SK-N-SH (cell line): ENCODE results near the gene HSP90AA1. TPM values are rescaled to one million over a fixed set of nuclear protein-coding genes. Genes with fewer than 3 reads are reported as not detected.

Experiments
- CTCF ChIA-PET: fragments of 300-600, 350-600 bp; formaldehyde crosslinking; extraction: SDS; loops from one replicate; lab custom pipeline; 2021; lab: Yijun Ruan, JAX
- POLR2A ChIA-PET: fragments of 350-600 bp; sonication (Branson Sonifier 250); formaldehyde crosslinking; extraction: SDS; loops from one replicate; lab custom pipeline; 2020; ENCODE audit warnings: antibody characterized with exemption, inconsistent platforms; lab: Yijun Ruan, JAX
- DNase-seq: peaks from one replicate; pipeline ENCODE4 v3.0.0; 2012
- H2AFZ ChIP-seq: fragments of 200-600 bp; sonication (generic); 2 replicates; pipeline ENCODE4 v1.8.1; 2016; ENCODE audit warnings: antibody characterized with exemption, mild to moderate bottlenecking, low read depth
- H3F3A ChIP-seq: fragments of 200-600 bp; sonication (generic); replicated peaks from 2 replicates; pipeline ENCODE3; 2016; ENCODE audit warnings: antibody characterized with exemption, mild to moderate bottlenecking; ENCODE audit not compliant: insufficient read depth
- H3K27ac ChIP-seq, 2 experiments: fragments of 200-500 bp in 1 of 2; fragments of 200-600 bp in 1 of 2; sonication (Bioruptor generic) in 1 of 2; sonication (generic), shearing (Covaris generic) in 1 of 2; 2 replicates each; pipeline versions ENCODE4 v1.5.1 to v1.6.1; 2014 to 2016; ENCODE audit warnings: low read depth in 2 of 2, inconsistent platforms in 1 of 2, low read length in 1 of 2, mild to moderate bottlenecking in 1 of 2, mixed read lengths in 1 of 2
- H3K27me3 ChIP-seq: fragments of 200-600 bp; sonication (generic), shearing (Covaris generic); 2 replicates; pipeline ENCODE4 v1.6.1; 2016; ENCODE audit warnings: mixed run types; ENCODE audit not compliant: insufficient read depth
- H3K36me3 ChIP-seq, 2 experiments: fragments of 200-500 bp in 1 of 2; fragments of 200-600 bp in 1 of 2; sonication (Bioruptor generic) in 1 of 2; sonication (generic) in 1 of 2; replicated peaks in 1 of 2; 2 replicates each; pipeline versions ENCODE3 to v1.5.1; 2014 to 2016; ENCODE audit warnings: low read length in 1 of 2, mild to moderate bottlenecking in 1 of 2; ENCODE audit not compliant: insufficient read depth in 2 of 2, control insufficient read depth in 1 of 2
- H3K4me1 ChIP-seq, 2 experiments: fragments of 200-500 bp in 1 of 2; fragments of 200-600 bp in 1 of 2; sonication (Bioruptor generic) in 1 of 2; sonication (generic), shearing (Covaris generic) in 1 of 2; 2 replicates each; pipeline versions ENCODE4 v1.5.1 to v1.6.1; 2014 to 2016; ENCODE audit warnings: low read depth in 1 of 2, low read length in 1 of 2, mixed run types in 1 of 2; ENCODE audit not compliant: insufficient read depth in 2 of 2, control insufficient read depth in 1 of 2
- H3K4me2 ChIP-seq: fragments of 200-600 bp; sonication (generic), shearing (Covaris generic); 2 replicates; pipeline ENCODE4 v1.6.1; 2017; ENCODE audit warnings: mixed run types
- H3K4me3 ChIP-seq, 2 experiments: fragments of 200-500 bp in 1 of 2; fragments of 200-600 bp in 1 of 2; sonication (Bioruptor generic) in 1 of 2; sonication (generic), shearing (Covaris generic) in 1 of 2; 2 replicates each; pipeline versions ENCODE4 v1.5.1 to v1.8.1; 2014 to 2016; ENCODE audit warnings: low read depth in 2 of 2, inconsistent platforms in 1 of 2, low read length in 1 of 2, mild to moderate bottlenecking in 1 of 2, mixed read lengths in 1 of 2, moderate library complexity in 1 of 2
- H3K79me2 ChIP-seq: fragments of 200-600 bp; sonication (generic); 2 replicates; pipeline ENCODE4 v1.8.1; 2017; ENCODE audit warnings: mild to moderate bottlenecking; ENCODE audit not compliant: insufficient read depth
- H3K9ac ChIP-seq: fragments of 200-600 bp; sonication (generic); 2 replicates; pipeline ENCODE4 v1.6.1; 2017; ENCODE audit warnings: mixed run types
- H3K9me2 ChIP-seq: fragments of 200-600 bp; sonication (generic); 2 replicates; pipeline ENCODE4 v1.6.1; 2017; ENCODE audit warnings: mixed run types
- H3K9me3 ChIP-seq: fragments of 200-600 bp; sonication (generic); 2 replicates; pipeline ENCODE4 v1.6.1; 2017; ENCODE audit warnings: mixed run types, mild to moderate bottlenecking, moderate library complexity
- H4K20me1 ChIP-seq: fragments of 200-600 bp; sonication (generic); 2 replicates; pipeline ENCODE4 v1.6.1; 2017; ENCODE audit warnings: mild to moderate bottlenecking, mixed run types; ENCODE audit not compliant: insufficient read depth
- CHD2 ChIP-seq: fragments of 150-350 bp; IDR thresholded peaks from 2 replicates; pipeline ENCODE4 v1.6.1; 2018; ENCODE audit warnings: low read length; ENCODE audit not compliant: partially characterized antibody
- CTCF ChIP-seq: fragments of 200-600 bp; sonication (generic); IDR thresholded peaks from 2 replicates; pipeline ENCODE4 v1.6.1; 2017; ENCODE audit warnings: antibody characterized with exemption, mild to moderate bottlenecking, moderate library complexity
- ELF1 ChIP-seq: IDR thresholded peaks from 2 replicates; pipeline ENCODE4 v1.4.0; 2012
- EP300 ChIP-seq, 2 experiments: IDR thresholded peaks; 2 replicates each; pipeline versions ENCODE4 v1.4.0 to v1.6.1; 2012; ENCODE audit warnings: borderline replicate concordance in 1 of 2, low read depth in 1 of 2, low read length in 1 of 2
- MAX ChIP-seq: IDR thresholded peaks from 2 replicates; pipeline ENCODE4 v1.4.0; 2012; ENCODE audit warnings: low read depth
- MEF2A ChIP-seq: IDR thresholded peaks from 2 replicates; pipeline ENCODE4 v1.4.0; 2012; ENCODE audit warnings: low read depth, borderline replicate concordance
- NFIC ChIP-seq: IDR thresholded peaks from 2 replicates; pipeline ENCODE4 v1.4.0; 2012; ENCODE audit warnings: borderline replicate concordance
- PBX3 ChIP-seq: IDR thresholded peaks from 2 replicates; pipeline ENCODE4; 2012
- RAD21 ChIP-seq: IDR thresholded peaks from 2 replicates; pipeline ENCODE4 v1.6.1; 2012; ENCODE audit warnings: mild to moderate bottlenecking, low read length
- RCOR1 ChIP-seq: fragments of 150-350 bp; IDR thresholded peaks from 2 replicates; pipeline ENCODE4 v1.6.1; 2017; ENCODE audit warnings: antibody characterized with exemption, low read length
- RFX5 ChIP-seq: IDR thresholded peaks from 2 replicates; pipeline ENCODE4 v1.6.1; 2012; ENCODE audit warnings: mild to moderate bottlenecking, improper control_type of control experiment, low read length
- SIN3A ChIP-seq: IDR thresholded peaks from 2 replicates; pipeline ENCODE4 v1.6.1; 2012; ENCODE audit warnings: low read depth, mild to moderate bottlenecking, low read length, moderate library complexity, borderline replicate concordance
- SMC3 ChIP-seq: IDR thresholded peaks from 2 replicates; pipeline ENCODE4 v1.6.1; 2012; ENCODE audit warnings: low read depth, low read length, improper control_type of control experiment
- TCF12 ChIP-seq: IDR thresholded peaks from 2 replicates; pipeline ENCODE4 v1.4.0; 2012
- TEAD4 ChIP-seq: IDR thresholded peaks from 2 replicates; pipeline ENCODE4 v1.4.0; 2012; ENCODE audit warnings: mild to moderate bottlenecking, borderline replicate concordance; ENCODE audit not compliant: insufficient read depth
- ZBTB33 ChIP-seq: IDR thresholded peaks from 2 replicates; pipeline ENCODE4 v1.4.0; 2012; ENCODE audit warnings: low read depth, borderline replicate concordance
- WGBS: methylation state at CpG from one replicate; pipeline ENCODE4 v1.1.6; 2017; ENCODE audit warnings: low lambda C conversion rate; 5-methylcytosine and 5-hydroxymethylcytosine counted together
- polyA plus RNA-seq, 3 experiments: library from polyadenylated mRNA; depleted of rRNA; stranded (reverse); fragments of >200 nt; gene quantifications; 2 replicates each; pipeline ENCODE4 v1.2.3, GENCODE V29; 2012

HSP90AA1 gene
- polyA plus RNA-seq, 1 of the 3 experiments (the other 2 are of a cell fraction), result 269 TPM

- Histone ChIP-seq H4K20me1 (no peaks in the 10 kb centered on the region), H3K79me2 (no peaks in the 10 kb centered on the region), H3K4me2 (no peak overlapping the region), H2AFZ (no peak overlapping the region), H3F3A (peaks cover 4% of the 10 kb centered on the region), H3K9me2 (no peaks in the 10 kb centered on the region), H3K36me3 (peaks cover 56 to 71% of the 10 kb centered on the region in 2 experiments), H3K4me1 (no peaks in the 10 kb centered on the region), H3K27ac (no peak overlapping the region), H3K4me3 (no peak overlapping the region), H3K9ac (no peak overlapping the region), H3K9me3 (no peaks in the 10 kb centered on the region), H3K27me3 (no peaks in the 10 kb centered on the region)
- CTCF ChIA-PET, result interaction anchor here (0.6 to 2.9 kb wide), 2 partner anchors 9 to 272 kb away, joined by 3 to 8 read pairs; no protein-coding TSS in a partner anchor
- TF ChIP-seq RCOR1 (no peak), ELF1 (no peak), TCF12 (no peak), RAD21 (no peak)
- POLR2A ChIA-PET, result no interaction called here
- DNase-seq, result no peak
- 100% methylated on average over 3 of the region's 13 CpGs for WGBS
Observed at GRCh38 chr14:102044566-102044965, 42.3 kb downstream of the HSP90AA1 start.

GRCh38 chr14:102043251-102044025 is 43.4 kb downstream of the HSP90AA1 start:
- ChIA-PET POLR2A (no interaction called here), CTCF (interaction anchor here (0.9 kb wide), 1 partner anchor 82 kb away, joined by 4 read pairs; no protein-coding TSS in a partner anchor)
- no peaks in the 10 kb centered on the region for H3K9me3 ChIP-seq
- 90% methylated on average over 22 of the region's 22 CpGs for WGBS
- H3K9me2 ChIP-seq, result no peaks in the 10 kb centered on the region
- H2AFZ ChIP-seq, result no peak overlapping the region
- TF ChIP-seq RAD21 (no peak), MEF2A (no peak), SMC3 (no peak), CTCF (no peak), TCF12 (no peak), CHD2 (no peak), EP300 (IDR thresholded peaks at IDR 0.05; ENCODE audit: borderline replicate concordance in 1 of 2, low read depth in 1 of 2, low read length in 1 of 2) (no peak), RFX5 (no peak), SIN3A (no peak), PBX3 (no peak), TEAD4 (no peak), NFIC (no peak), ZBTB33 (no peak), MAX (no peak)
- no peak overlapping the region for H3K27ac ChIP-seq
- no peak overlapping the region for H3K4me2 ChIP-seq
- no peaks in the 10 kb centered on the region for H4K20me1 ChIP-seq
- H3K4me1 ChIP-seq, result no peaks in the 10 kb centered on the region
- H3F3A ChIP-seq, result peaks cover 4% of the 10 kb centered on the region
- H3K27me3 ChIP-seq, result no peaks in the 10 kb centered on the region
- no peak overlapping the region for H3K4me3 ChIP-seq
- H3K9ac ChIP-seq, result no peak overlapping the region
- no peaks in the 10 kb centered on the region for H3K79me2 ChIP-seq
- no peak for DNase-seq
- H3K36me3 ChIP-seq, result peaks cover 61 to 71% of the 10 kb centered on the region in 2 experiments
